Measurements from ENCODE around the gene STK10. TPM values are rescaled to one million over a fixed set of nuclear protein-coding genes. Genes with fewer than 3 reads are reported as not detected.

STK10 gene
- total and polyA plus RNA-seq, 12 donors: 5.6 to 22.3 (median 9.9) TPM

- no peak for TF ChIP-seq CTCF (IDR thresholded peaks at IDR 0.05)
- no peak overlapping the region for H3K4me3 ChIP-seq
- DNase-seq (no peak), ATAC-seq (no peak)
- peaks cover 0 to 90% (median 4%) of the 10 kb centered on the region in 9 donors for H3K36me3 ChIP-seq
- no peaks in the 10 kb centered on the region for H3K27me3 ChIP-seq
- 79 to 86% methylated on average over 4 of the region's 4 CpGs for WGBS, 2 donors
- no peaks in the 10 kb centered on the region for H3K9me3 ChIP-seq
- H3K27ac ChIP-seq: no peak overlapping the region
- intact Hi-C loops (cut with DNase I): loop anchor here in 2 of 10 donors (10.0 kb wide), 2 partner anchors 45 to 635 kb away; partner anchors contain the start of genes FBXW11 (in 1 of the 2) and FGF18 (in 1 of the 2)
- H3K4me1 ChIP-seq: peaks cover 0 to 46% (median 26%) of the 10 kb centered on the region in 9 donors
Measured at GRCh38 chr5:172050080-172050479, 137.9 kb downstream of the STK10 start.

GRCh38 chr5:172049226-172049796 lies 138.7 kb downstream of the STK10 start:
- no peaks in the 10 kb centered on the region for H3K9me3 ChIP-seq
- peaks cover 0 to 90% (median 4%) of the 10 kb centered on the region in 9 donors for H3K36me3 ChIP-seq
- no peak for DNase-seq
- TF ChIP-seq CTCF (IDR thresholded peaks at IDR 0.05): no peak
- intact Hi-C loops (cut with DNase I): loop anchor here in 2 of 10 donors (10.0 kb wide), 1 partner anchor 635 kb away; the partner anchor contains the start of gene FGF18 (in 2 of the 2)
- 64 to 72% methylated on average over 12 of the region's 12 CpGs for WGBS, 2 donors
- no peaks in the 10 kb centered on the region for H3K27me3 ChIP-seq
- no peak for ATAC-seq
- no peak overlapping the region for H3K27ac ChIP-seq
- no peak overlapping the region for H3K4me3 ChIP-seq
- H3K4me1 ChIP-seq: peaks cover 0 to 46% (median 26%) of the 10 kb centered on the region in 9 donors

- H3K4me1 ChIP-seq: peaks cover 0 to 46% (median 26%) of the 10 kb centered on the region in 9 donors
- H3K27ac ChIP-seq: no peak overlapping the region
- ATAC-seq (no peak), DNase-seq (no peak)
- H3K36me3 ChIP-seq: peaks cover 0 to 90% (median 4%) of the 10 kb centered on the region in 9 donors
- TF ChIP-seq CTCF (IDR thresholded peaks at IDR 0.05): no peak
- no peaks in the 10 kb centered on the region for H3K27me3 ChIP-seq
- 90 to 92% methylated on average over 12 of the region's 12 CpGs for WGBS, 2 donors
- intact Hi-C loops (cut with DNase I): loop anchor here in 2 of 10 donors (10.0 kb wide), 1 partner anchor 634 kb away; the partner anchor contains the start of gene FGF18 (in 2 of the 2)
- H3K4me3 ChIP-seq: no peak overlapping the region
- H3K9me3 ChIP-seq: no peaks in the 10 kb centered on the region
Measured at GRCh38 chr5:172048539-172049101, 139.4 kb downstream of the STK10 start.

GRCh38 chr5:172048170-172048422 lies 139.9 kb downstream of the STK10 start:
- TF ChIP-seq CTCF (IDR thresholded peaks at IDR 0.05): no peak
- intact Hi-C loops (cut with DNase I): loop anchor here in 2 of 10 donors (10.0 kb wide), 1 partner anchor 633 kb away; the partner anchor contains the start of gene FGF18 (in 2 of the 2)
- WGBS, 2 donors: 76% methylated on average over 1 of the region's 1 CpG
- DNase-seq (no peak), ATAC-seq (no peak)
- no peaks in the 10 kb centered on the region for H3K9me3 ChIP-seq
- no peaks in the 10 kb centered on the region for H3K27me3 ChIP-seq
- peaks cover 0 to 90% (median 4%) of the 10 kb centered on the region in 9 donors for H3K36me3 ChIP-seq
- peak overlapping the region in 1 of 10 donors; percentile 5 for H3K27ac ChIP-seq
- peaks cover 0 to 42% (median 26%) of the 10 kb centered on the region in 9 donors for H3K4me1 ChIP-seq
- no peak overlapping the region for H3K4me3 ChIP-seq

Data from heart right ventricle (tissue), 16 donors.